NCI-H1436 treated with DMSO at 0.1 percent for 48 hours (cell line): ENCODE results near the gene RNF208.

Experiments
- DNase-seq: peaks from one replicate; lab custom pipeline; 2025; lab: John Stamatoyannopoulos, UW

Gene RNF208

DNA sequence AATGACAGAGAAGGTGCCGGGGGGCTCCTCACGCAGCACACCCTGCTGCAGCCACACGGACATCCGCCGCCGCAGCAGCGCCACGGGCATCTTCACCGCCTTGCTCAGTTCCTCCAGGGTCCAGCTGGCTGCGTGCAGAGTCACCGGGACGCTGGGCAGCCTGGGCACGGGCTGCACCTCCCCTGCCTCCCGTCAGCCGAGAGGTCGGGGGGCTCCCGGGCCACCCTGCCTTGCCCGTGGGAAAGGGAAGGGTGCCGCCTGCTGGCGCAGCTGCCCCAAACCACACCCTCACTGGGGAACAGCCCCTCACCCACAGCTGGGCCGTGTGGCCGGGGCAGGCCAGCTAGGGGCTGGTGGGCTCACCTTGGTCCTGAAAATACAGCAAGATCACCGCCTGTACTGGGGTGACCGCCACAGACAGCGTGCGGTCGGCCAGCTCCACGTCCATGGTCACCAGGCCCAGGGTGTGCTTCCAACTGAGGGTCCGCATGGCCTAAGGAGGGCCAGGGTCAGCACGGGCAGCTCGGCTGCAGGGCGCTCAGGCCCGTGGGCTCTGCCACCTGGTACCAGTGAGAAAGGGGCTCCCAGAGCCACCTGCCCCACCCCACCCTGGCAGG, 46.6 kb downstream of the RNF208 start:
- no peak for DNase-seq

DNA sequence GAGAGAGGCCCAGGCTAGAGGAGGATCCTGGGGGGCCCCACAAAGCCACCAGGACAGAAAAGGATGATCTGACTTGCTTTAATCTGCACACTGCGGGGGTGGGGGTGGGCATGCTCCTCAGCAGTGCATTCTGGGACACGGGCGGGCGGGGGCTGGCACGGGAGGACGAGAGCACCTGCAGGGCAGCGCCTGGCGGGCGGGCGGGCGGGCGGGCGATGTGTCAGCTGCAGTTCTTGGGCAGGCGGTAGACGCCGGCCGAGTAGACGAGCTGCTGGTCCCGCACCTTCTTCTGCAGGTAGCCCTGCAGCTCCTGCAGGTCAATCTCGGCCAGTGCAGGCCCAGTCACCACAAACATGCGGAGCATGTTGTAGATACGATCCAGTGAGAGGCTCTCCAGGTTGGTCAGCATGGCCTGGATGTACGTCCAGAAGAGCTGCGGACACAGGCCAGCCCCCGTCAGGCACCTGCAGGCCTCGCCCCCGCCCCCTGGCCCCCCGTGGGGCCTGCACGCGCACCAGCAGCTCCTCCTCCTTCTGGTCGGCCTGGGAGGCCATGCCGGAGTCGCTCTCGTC, 47.2 kb downstream of the RNF208 start:
- DNase-seq = no peak

DNA sequence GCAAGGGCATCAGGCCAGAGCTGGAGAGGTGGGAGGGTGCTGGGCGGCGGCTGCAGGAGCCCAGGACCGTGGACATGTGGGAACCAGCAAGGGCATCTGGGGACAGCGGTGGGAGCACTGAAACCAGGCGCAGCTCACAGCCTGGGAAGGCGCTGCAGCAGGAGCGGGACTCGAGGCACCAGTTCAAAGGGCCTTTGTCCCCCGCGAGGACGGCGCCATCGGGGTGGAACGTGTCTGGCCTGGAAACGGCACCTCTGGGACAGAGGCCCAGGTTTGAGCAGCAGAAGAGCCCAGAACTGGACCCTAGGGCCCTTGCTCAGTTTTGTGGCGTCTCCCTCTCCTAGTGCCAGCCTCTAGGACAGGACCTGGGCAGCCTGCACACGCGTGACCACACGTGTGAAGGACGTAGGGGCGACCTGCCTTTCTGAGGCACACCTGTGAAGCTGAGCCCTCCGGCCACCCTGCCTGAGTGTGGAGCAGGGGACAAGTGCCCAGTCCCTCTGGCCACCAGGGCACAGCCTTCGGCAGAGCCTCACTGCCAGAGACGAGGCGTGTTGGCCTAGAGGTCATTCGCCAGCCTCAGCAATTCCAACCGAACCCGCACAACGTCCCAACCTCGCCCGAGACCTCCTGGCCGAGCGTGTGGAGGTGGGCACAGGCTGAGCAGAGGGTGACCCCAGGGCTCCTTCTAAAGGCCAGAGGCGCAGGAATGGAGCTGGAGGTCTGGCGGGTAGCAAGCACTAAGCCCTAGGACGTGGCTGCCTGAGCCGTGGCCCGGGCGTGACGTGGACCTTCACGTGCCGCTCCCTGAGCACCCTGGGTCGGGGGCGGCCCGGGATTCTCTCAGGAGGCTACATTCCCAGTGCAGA, 48.0 kb downstream of the RNF208 start:
- no peak for DNase-seq

DNA sequence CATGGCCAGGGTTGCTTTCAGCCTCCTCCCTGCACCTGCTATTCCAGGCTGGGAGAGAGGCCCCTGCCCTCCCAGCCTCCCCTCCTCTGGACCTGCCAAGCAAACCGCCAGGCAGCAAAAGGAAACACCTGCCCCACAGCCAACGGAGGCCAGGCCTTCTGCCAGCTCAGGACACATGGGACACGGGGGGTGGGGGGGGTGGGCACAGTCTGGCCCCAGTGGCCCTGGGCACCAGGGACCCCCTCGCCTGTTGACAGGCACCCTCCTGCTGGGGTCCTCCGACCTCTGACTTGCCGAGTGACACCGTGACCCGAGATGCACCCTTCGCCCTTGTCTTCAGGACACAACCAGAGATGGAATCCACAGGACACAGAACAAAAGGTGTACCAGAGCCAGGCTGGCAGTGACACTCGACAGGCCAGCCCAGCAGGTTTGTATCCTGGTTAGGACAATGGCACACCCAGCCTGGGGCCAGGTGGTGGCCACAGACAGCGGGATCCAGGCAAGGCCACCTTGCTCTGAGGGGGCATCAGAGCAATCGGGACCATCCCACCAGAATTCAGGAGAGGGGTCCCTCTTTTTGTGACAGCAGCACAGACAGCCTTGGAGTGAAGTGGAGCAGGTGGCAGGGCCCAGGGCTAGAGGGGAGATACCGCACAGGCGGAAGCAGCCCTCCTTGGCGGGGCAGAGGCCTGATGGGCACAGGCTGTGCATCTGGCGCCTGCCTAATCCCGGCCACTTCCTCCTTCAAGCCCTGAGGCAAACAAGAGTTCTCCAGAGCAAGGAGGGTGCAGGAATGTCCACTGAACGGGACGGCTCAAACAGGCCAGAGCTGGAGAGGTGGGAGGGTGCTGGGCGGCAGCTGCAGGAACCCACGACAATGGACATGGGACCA, 48.9 kb downstream of the RNF208 start:
- DNase-seq = no peak

DNA sequence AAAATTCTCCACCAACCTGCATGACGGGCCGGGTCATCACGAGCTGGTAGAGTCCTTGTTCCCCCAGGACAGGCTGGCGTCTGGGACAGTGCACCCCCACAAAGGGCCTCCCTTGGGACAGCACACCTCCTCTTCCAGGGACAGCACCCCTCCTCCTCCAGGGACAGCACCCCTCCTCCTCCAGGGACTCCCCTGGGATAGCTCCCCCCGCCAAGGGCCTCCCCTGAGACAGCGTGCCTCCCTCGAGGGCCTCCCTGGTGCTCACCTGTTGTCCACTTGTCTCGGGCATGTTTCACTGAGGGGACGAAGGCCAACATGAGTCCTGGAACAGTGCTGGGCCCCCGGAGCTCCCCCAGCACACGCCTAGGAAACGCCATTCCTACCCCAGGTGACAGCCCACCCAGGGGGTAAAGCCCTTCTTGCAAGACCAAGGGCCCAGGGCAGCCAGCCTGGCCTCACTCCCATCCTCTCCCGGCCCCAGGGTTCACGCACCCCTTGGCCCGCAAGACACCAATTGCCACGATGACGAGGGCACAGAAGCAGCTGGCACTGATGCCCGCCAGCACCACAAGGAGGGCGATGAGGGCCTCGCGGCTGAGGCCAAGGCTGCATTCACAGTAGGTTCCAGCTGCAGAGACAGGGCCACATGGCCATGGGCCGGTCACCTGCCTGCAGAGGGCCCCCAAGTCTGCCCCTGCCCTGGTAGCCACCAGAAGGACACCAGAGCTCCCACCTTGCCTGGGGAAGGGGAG, 50.7 kb downstream of the RNF208 start:
- no peak for DNase-seq

DNA sequence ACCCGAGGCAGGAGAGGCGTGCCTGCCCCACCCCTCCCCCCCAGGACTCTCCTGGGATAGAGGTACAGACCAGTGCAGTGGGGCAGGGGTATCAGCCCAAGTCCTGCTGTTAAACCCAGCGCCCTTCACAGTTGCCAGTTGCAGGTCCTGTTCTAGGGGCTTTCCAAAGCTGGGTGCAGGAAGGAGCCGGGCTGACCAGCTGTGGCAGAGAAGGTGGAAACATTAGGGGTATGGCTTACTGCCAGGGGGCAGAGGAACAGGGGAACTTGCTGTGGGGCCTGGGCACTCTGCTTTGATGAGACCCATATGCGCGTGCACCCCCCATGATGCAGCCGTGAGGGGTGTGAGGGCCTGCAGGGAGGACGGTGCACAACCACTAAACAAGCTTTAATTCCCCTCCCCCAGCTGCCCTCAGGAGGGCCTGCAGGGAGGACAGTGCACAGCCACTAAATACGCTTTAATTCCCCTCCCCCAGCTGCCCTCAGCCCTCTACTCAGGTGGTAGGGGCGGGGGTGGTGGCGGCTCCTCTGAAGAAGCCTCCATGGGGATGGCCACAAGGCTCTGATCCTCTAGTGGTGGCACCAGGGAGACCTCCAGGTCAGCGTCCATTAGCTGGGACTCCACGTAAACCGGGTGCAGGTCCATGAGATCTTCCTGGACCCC, 51.4 kb downstream of the RNF208 start:
- no peak for DNase-seq
